ENCODE results near the gene PALD1. TPM values are rescaled to one million over a fixed set of nuclear protein-coding genes. Genes with fewer than 3 reads are reported as not detected.
A peak's percentile ranks its signal among the peaks of the same experiment; 100 is the strongest.

The PALD1 gene
- total and polyA plus RNA-seq, 2 of the 4 experiments (the other 2 are of a cell fraction), result 0.12 to 0.18 TPM

DNA sequence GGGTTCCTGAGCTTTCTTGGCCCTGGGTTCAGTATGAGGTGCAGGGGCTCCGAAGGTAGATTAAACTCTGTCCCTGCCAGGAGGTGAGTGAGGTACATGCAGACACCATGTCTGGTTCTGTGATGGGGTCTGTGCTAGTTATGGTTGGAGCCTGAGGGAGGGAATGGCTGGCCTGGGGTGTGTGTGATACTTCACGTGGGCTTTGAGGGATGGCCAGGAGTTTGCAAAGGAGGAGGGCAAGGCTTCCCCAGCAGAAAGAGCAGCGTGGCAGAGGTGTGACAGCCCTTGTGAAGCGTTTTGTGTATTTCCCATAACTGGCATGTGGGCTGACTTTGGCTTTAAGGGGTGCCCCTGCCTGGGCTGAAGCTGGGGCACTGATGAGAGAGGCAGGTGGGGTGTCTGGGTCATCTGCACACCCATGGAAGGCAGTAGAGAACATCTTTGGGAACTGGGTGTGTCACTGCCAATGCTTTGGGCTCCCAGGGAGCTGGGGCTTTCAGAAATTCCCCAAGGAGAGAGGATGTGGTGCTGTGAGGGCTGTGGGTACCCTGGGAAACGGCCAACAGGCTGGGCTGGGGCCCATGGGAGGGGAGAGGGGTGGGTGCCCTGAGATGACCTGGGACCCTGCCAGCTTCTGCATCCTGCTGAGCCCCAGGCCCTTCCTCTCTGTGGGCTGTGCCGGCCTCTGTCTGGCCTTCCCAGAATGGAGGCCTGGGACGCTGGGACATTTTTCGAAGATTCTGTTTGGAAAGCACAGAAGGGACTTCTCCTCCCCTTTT lies 4.6 kb downstream of the PALD1 start:
- Histone ChIP-seq H2BK120ac (ENCODE audit: low read depth, low read length) (no peak overlapping the region), H3K4me1 (ENCODE audit: control insufficient read depth, insufficient read depth, low read length) (no peaks in the 10 kb centered on the region), H3K36me3 (ENCODE audit: control insufficient read depth, insufficient read depth, low read length) (no peaks in the 10 kb centered on the region), H3K9me1 (ENCODE audit: insufficient read depth, low read length) (no peaks in the 10 kb centered on the region), H2AK9ac (replicated peaks; ENCODE audit: low read depth, low read length, poor library complexity) (no peak overlapping the region), H3K4me3 (ENCODE audit: insufficient read depth, low read depth, low read length) (no peak overlapping the region), H4K5ac (ENCODE audit: low read depth, low read length) (no peak overlapping the region), H4K91ac (ENCODE audit: insufficient read depth, low read depth, low read length) (no peak overlapping the region), H3K27ac (ENCODE audit: insufficient read depth, low read length) (no peak overlapping the region), H4K8ac (ENCODE audit: low read depth in 2 of 2, low read length in 2 of 2) (no peak overlapping the region), H3K79me1 (ENCODE audit: low read depth in 1 of 2, low read length in 2 of 2) (no peaks in the 10 kb centered on the region), H2AFZ (replicated peaks; ENCODE audit: low read length, poor library complexity) (peak overlapping the region; percentile 8), H3K9me3 (ENCODE audit: control insufficient read depth, insufficient read depth, low read length) (no peaks in the 10 kb centered on the region), H4K20me1 (ENCODE audit: insufficient read depth, low read length) (no peaks in the 10 kb centered on the region), H2AK5ac (ENCODE audit: low read depth, low read length) (no peak overlapping the region), H3K9ac (ENCODE audit: low read depth, low read length) (no peak overlapping the region), H3K27me3 (ENCODE audit: control insufficient read depth, insufficient read depth, low read length) (peaks cover 51% of the 10 kb centered on the region), H2BK5ac (ENCODE audit: low read depth, low read length, poor library complexity, severe bottlenecking) (no peak overlapping the region), H3K4me2 (ENCODE audit: low read depth, low read length) (no peak overlapping the region), H2BK15ac (ENCODE audit: low read depth, low read length) (no peak overlapping the region), H3K4ac (ENCODE audit: low read depth, low read length) (no peak overlapping the region), H3K23ac (ENCODE audit: low read depth, low read length) (no peak overlapping the region), H3K14ac (replicated peaks; ENCODE audit: low read depth, low read length) (no peak overlapping the region), H3K56ac (ENCODE audit: extremely low read depth, insufficient read depth, low read length) (no peak overlapping the region), H3K18ac (ENCODE audit: low read depth, low read length) (no peak overlapping the region), H2BK20ac (ENCODE audit: low read depth, low read length) (no peak overlapping the region)
- DNase-seq (no peak), ATAC-seq (ENCODE audit: low read depth) (no peak)
- ChIA-PET POLR2A (ENCODE audit: unreplicated experiment) (no interaction called here), CTCF (no interaction called here)
- in situ Hi-C loops (cut with MboI; ENCODE audit: low sequenced_read_pairs) (no loop called here), intact Hi-C loops (cut with micrococcal nuclease) (no loop called here), dilution Hi-C loops (cut with HindIII; ENCODE audit: low sequenced_read_pairs, unreplicated experiment) (no loop called here)
- no TSS peak for BruUV-seq (replicated peaks)
- 60% methylated on average over 2 of the region's 8 CpGs; no CpG with 5 or more reads in 1 of the 2 experiments for WGBS, 2 experiments (ENCODE audit: extremely low coverage in 2 of 2, insufficient read length in 1 of 2)
- no peak for TF ChIP-seq MAZ (IDR thresholded peaks at IDR 0.05; ENCODE audit: borderline replicate concordance, low read depth, low read length)
- TF ChIP-seq CHD1 (IDR thresholded peaks at IDR 0.05; ENCODE audit: low read depth, low read length), result no peak
- no peak for TF ChIP-seq NFE2L2 (IDR thresholded peaks at IDR 0.05; ENCODE audit: low read depth, low read length)
- no peak for TF ChIP-seq RFX5 (IDR thresholded peaks at IDR 0.05; ENCODE audit: low read depth, low read length)
- no peak for TF ChIP-seq SMC3 (IDR thresholded peaks at IDR 0.05; ENCODE audit: low read depth, low read length)
- no peak for TF ChIP-seq FOS (IDR thresholded peaks at IDR 0.05; ENCODE audit: low read depth, low read length)
- no peak for TF ChIP-seq BHLHE40 (IDR thresholded peaks at IDR 0.05; ENCODE audit: low read depth, low read length)
- no peak for TF ChIP-seq USF2 (IDR thresholded peaks at IDR 0.05; ENCODE audit: low read depth, low read length)
- TF ChIP-seq ELK1 (IDR thresholded peaks at IDR 0.05; ENCODE audit: borderline replicate concordance, low read depth, low read length), result no peak
- no peak for TF ChIP-seq RCOR1 (IDR thresholded peaks at IDR 0.05; ENCODE audit: insufficient replicate concordance, low read length)
- TF ChIP-seq MAFK (IDR thresholded peaks at IDR 0.05; ENCODE audit: low read depth, low read length), result no peak
- TF ChIP-seq CEBPB (IDR thresholded peaks at IDR 0.05; ENCODE audit: low read depth, low read length), result no peak
- no peak for TF ChIP-seq MXI1 (IDR thresholded peaks at IDR 0.05; ENCODE audit: borderline replicate concordance, low read depth, low read length)
- TF ChIP-seq CTCF (conservative IDR thresholded peaks at IDR 0.05; ENCODE audit: low read depth, low read length), result no peak
- no peak for TF ChIP-seq POLR2A (IDR thresholded peaks at IDR 0.05; ENCODE audit: low read depth, low read length)
- TF ChIP-seq RAD21 (IDR thresholded peaks at IDR 0.05; ENCODE audit: low read length), result no peak

Measured in IMR-90 (cell line).